Loucy (cell line): ENCODE results near the gene SAMD4B.

Experiments used
- H2AFZ ChIP-seq: fragments of 200-600 bp; sonication (generic); 2 replicates; pipeline ENCODE4 v1.6.0; 2016; ENCODE audit warnings: antibody characterized with exemption, mild to moderate bottlenecking, low read length, moderate library complexity
- H3F3A ChIP-seq: fragments of 200-600 bp; 2 replicates; pipeline ENCODE4 v1.6.0; 2016; ENCODE audit warnings: antibody characterized with exemption, low read depth, mild to moderate bottlenecking
- H3K27me3 ChIP-seq: fragments of 200-600 bp; sonication (generic); 2 replicates; pipeline ENCODE4 v1.6.1; 2014; ENCODE audit warnings: low read length, mild to moderate bottlenecking; ENCODE audit not compliant: insufficient read depth, poor library complexity, severe bottlenecking
- H3K36me3 ChIP-seq: fragments of 200-600 bp; sonication (generic); 2 replicates; pipeline ENCODE4 v1.6.1; 2016; ENCODE audit warnings: low read length; ENCODE audit not compliant: insufficient read depth
- H3K4me1 ChIP-seq: fragments of 200-600 bp; sonication (generic); 2 replicates; pipeline ENCODE4 v1.5.1; 2014; ENCODE audit warnings: low read length, mild to moderate bottlenecking; ENCODE audit not compliant: insufficient read depth, poor library complexity, severe bottlenecking
- H3K4me2 ChIP-seq: fragments of 200-600 bp; sonication (generic); 2 replicates; pipeline ENCODE4 v1.6.0; 2014; ENCODE audit warnings: antibody characterized with exemption, low read length, low read depth, mild to moderate bottlenecking; ENCODE audit not compliant: poor library complexity, severe bottlenecking
- H3K4me3 ChIP-seq: fragments of 200-600 bp; sonication (generic); 2 replicates; pipeline ENCODE4 v1.5.1; 2014; ENCODE audit warnings: low read length, mild to moderate bottlenecking, mixed read lengths; ENCODE audit not compliant: poor library complexity, severe bottlenecking
- H3K79me2 ChIP-seq: fragments of 200-600 bp; sonication (generic); 2 replicates; pipeline ENCODE4 v1.6.1; 2014; ENCODE audit warnings: low read length; ENCODE audit not compliant: insufficient read depth
- H3K9ac ChIP-seq: fragments of 200-600 bp; sonication (generic); 2 replicates; pipeline ENCODE4 v1.6.0; 2014; ENCODE audit warnings: mild to moderate bottlenecking, low read depth, low read length, moderate library complexity; ENCODE audit not compliant: poor library complexity, severe bottlenecking
- H3K9me2 ChIP-seq: fragments of 200-600 bp; sonication (generic); replicated peaks from 2 replicates; pipeline ENCODE4 v1.6.1; 2016; ENCODE audit warnings: low read depth, low read length, mixed read lengths
- H3K9me3 ChIP-seq: fragments of 200-600 bp; sonication (generic); 2 replicates; pipeline ENCODE4 v1.6.1; 2014; ENCODE audit warnings: mild to moderate bottlenecking, antibody characterized with exemption, low read length, low read depth; ENCODE audit not compliant: insufficient read depth
- H4K20me1 ChIP-seq: fragments of 200-600 bp; sonication (generic); 2 replicates; pipeline ENCODE4 v1.6.0; 2014; ENCODE audit warnings: antibody characterized with exemption, low read length, mild to moderate bottlenecking; ENCODE audit not compliant: insufficient read depth, poor library complexity, severe bottlenecking
- EZH2phosphoT487 ChIP-seq: fragments of 200-600 bp; IDR thresholded peaks from 2 replicates; pipeline ENCODE4 v1.6.1; 2018; ENCODE audit warnings: antibody characterized with exemption, mild to moderate bottlenecking, moderate library complexity, borderline replicate concordance
- TF ChIP-seq, protein P1 (sequence below): fragments of 200-600 bp; sonication (generic); conservative IDR thresholded peaks from 2 replicates; pipeline ENCODE4 v1.5.1; 2014; ENCODE audit warnings: mild to moderate bottlenecking, antibody characterized with exemption, low read length

SAMD4B gene

DNA sequence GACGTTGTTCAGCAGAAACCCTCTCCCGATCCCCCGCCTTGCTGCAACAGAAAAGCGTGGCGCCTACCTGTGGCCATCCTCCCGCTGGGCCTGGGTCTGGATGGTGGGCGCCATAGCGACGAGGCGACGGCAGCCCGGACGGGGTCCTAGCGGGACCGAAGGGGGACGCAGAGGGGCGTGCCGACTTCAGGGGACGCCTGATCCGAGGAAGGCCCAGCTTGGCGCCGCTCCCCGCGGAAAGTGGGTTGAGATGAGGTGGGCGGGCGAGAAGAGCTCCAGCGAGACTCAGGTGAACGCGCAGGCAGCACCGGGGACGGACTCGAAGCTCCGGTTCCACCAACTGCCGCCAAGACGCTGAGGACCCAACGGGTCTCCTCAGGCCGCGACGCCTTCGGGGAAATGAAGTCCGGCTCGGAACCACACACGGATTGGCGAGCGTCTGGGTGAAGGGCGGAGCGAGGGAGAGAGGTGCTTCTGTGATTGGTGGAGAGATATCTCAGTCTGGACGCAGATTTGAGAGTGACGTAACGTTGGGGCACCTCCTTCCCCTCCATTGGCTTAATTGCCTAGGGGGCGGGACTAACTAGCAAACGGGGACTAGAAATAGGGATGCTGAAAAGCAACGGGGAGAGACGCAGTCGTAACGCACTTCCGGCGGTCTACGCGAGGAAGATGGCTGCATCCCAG, 48.7 kb downstream of the SAMD4B start, which contains the start of the genes MED29 and PAF1:
TSS of gene MED29 (plus strand) at position 628 of the 687 bp plus-strand sequence. CDS start at position 673, 45 bp downstream.
TSS of gene PAF1 (minus strand) at position 356 of the 687 bp plus-strand sequence. CDS start at position 114, 242 bp downstream.
- Histone ChIP-seq H3K79me2 (peaks cover 44% of the 10 kb centered on the region), H3K36me3 (peaks cover 25% of the 10 kb centered on the region; the same call in 1 of the 2 replicates), H3K4me1 (peaks cover 25% of the 10 kb centered on the region), H3F3A (no peaks in the 10 kb centered on the region), H3K27me3 (no peaks in the 10 kb centered on the region), H2AFZ (peak within 1 kb of the TSS; percentile 80), H3K4me3 (peak within 1 kb of the TSS; percentile 95), H3K9me2 (no peaks in the 10 kb centered on the region), H3K4me2 (peak within 1 kb of the TSS; percentile 94), H4K20me1 (peaks cover 10% of the 10 kb centered on the region), H3K9me3 (no peaks in the 10 kb centered on the region), H3K9ac (peak within 1 kb of the TSS; percentile 85)
- TF ChIP-seq, protein P1, sequence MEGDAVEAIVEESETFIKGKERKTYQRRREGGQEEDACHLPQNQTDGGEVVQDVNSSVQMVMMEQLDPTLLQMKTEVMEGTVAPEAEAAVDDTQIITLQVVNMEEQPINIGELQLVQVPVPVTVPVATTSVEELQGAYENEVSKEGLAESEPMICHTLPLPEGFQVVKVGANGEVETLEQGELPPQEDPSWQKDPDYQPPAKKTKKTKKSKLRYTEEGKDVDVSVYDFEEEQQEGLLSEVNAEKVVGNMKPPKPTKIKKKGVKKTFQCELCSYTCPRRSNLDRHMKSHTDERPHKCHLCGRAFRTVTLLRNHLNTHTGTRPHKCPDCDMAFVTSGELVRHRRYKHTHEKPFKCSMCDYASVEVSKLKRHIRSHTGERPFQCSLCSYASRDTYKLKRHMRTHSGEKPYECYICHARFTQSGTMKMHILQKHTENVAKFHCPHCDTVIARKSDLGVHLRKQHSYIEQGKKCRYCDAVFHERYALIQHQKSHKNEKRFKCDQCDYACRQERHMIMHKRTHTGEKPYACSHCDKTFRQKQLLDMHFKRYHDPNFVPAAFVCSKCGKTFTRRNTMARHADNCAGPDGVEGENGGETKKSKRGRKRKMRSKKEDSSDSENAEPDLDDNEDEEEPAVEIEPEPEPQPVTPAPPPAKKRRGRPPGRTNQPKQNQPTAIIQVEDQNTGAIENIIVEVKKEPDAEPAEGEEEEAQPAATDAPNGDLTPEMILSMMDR = peak; percentile 36
- TF ChIP-seq EZH2phosphoT487 = no peak

DNA sequence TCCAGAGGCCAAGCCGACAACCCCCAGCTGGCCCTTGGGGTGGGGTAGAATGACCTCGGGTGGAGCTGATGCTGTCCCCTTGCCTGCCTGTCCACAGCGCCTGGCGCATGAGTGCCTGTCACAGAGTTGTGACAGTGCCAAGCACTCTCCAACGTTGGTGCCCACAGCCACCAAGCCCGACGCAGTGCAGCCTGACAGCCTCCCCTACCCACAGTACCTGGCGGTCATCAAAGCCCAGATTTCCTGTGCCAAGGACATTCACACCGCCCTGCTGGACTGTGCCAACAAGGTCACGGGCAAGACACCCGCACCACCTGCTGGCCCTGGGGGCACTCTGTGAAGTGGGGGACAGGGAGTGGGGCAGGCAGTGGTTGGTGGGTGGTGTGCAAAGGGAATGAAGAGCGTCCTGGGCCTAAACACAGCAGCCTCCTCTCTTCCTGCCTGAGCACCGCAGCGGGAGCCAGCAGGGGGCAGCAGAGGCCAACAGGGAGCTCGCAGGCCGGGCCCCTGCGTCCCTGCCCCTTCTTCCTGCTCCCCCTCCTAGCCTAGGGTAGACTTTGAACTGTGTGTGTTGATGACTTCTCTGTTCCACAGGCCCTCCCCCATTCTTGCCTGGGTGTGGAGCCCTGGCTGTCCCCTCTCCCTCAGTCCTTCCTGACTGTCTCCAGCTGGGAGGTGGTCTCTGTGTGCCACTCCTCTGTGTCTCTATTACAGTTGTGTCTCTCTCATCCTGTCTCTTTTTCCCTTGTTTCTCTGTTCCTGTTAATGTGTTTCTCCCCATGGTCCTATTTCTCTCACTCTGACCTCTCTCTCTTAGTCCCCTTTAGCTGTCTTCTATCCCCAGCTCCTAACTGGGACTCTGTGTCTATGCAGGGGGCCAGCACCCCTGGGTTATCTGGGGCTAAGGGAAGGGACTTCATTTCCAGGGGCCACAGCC, 55.4 kb downstream of the SAMD4B start:
- Histone ChIP-seq H3K4me1 (peaks cover 33% of the 10 kb centered on the region), H3K4me2 (peak overlapping the region; percentile 51), H3K79me2 (peaks cover 15% of the 10 kb centered on the region), H3K9me3 (no peaks in the 10 kb centered on the region), H2AFZ (no peak overlapping the region), H3K9ac (peak overlapping the region; percentile 45), H4K20me1 (no peaks in the 10 kb centered on the region), H3K27me3 (no peaks in the 10 kb centered on the region), H3K9me2 (no peaks in the 10 kb centered on the region), H3F3A (peaks cover 4% of the 10 kb centered on the region), H3K4me3 (peak overlapping the region; percentile 11), H3K36me3 (no peaks in the 10 kb centered on the region; the same call in 1 of the 2 replicates)
- TF ChIP-seq, protein P1 = peak; percentile 84
- TF ChIP-seq EZH2phosphoT487 = no peak

DNA sequence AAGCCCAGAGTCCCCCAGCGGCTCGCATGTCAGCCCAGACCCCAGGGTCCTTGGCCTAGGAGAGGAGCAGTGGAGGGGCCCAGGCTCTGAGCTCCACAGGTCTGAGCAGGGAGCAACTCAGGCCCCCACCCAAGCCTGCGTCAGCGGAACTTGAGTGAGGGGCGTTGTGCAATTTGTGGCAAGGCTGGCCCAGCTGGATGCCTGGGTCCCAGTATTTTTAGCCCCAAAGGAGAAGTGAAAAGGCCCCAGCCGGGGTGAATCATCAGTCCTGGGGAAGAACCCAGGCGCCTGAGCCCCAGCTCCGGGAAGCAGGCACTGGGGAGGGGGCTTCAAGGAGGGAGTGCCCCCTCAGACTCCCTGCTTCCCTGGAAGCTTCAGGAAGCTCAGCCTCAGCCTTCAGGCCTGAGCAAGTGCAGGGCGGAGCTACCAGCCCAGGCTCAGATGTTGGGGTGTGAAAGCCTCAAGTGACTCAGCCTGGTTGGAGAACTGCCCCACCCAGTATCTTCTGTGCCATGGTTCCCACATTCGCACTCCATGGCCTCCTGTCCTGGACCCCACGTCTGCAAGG, 56.2 kb downstream of the SAMD4B start:
- H3K36me3 ChIP-seq = no peaks in the 10 kb centered on the region; the same call in 1 of the 2 replicates
- H3K9me3 ChIP-seq = no peaks in the 10 kb centered on the region
- H3K4me3 ChIP-seq = peak overlapping the region; percentile 11
- peaks cover 4% of the 10 kb centered on the region for H3F3A ChIP-seq
- H3K4me1 ChIP-seq = peaks cover 38% of the 10 kb centered on the region
- no peak overlapping the region for H2AFZ ChIP-seq
- peak overlapping the region; percentile 51 for H3K4me2 ChIP-seq
- no peaks in the 10 kb centered on the region for H3K27me3 ChIP-seq
- peaks cover 10% of the 10 kb centered on the region; the same call in 1 of the 2 replicates for H3K79me2 ChIP-seq
- no peaks in the 10 kb centered on the region for H4K20me1 ChIP-seq
- TF ChIP-seq, protein P1 = no peak
- no peak for TF ChIP-seq EZH2phosphoT487
- peak overlapping the region; percentile 45 for H3K9ac ChIP-seq
- H3K9me2 ChIP-seq = no peaks in the 10 kb centered on the region
